Activated naive CD8-positive, alpha-beta T cell treated with anti-CD3 and anti-CD28 coated beads, Interleukin-2, amount 50 U/mL, for 24 hours (primary cell): ENCODE results near the gene ACTRT3.
A peak's percentile ranks its signal among the peaks of the same experiment; 100 is the strongest.

Source experiments
- ATAC-seq: fragments of 150-1000 bp; cut with Tn5 transposase; one replicate; pipeline ENCODE4 v1.10.0; 2021
- DNase-seq: peaks from one replicate; pipeline ENCODE4 v3.0.0; 2021
- H3K27ac Mint-ChIP-seq: one replicate; pipeline ENCODE4 v1.8.0; 2021; ENCODE audit warnings: mild to moderate bottlenecking, mixed read lengths
- H3K27me3 Mint-ChIP-seq: one replicate; pipeline ENCODE4 v1.8.0; 2021; ENCODE audit warnings: mixed read lengths
- H3K36me3 Mint-ChIP-seq: one replicate; pipeline ENCODE4 v1.8.0; 2021; ENCODE audit warnings: low read depth, mixed read lengths
- H3K4me1 Mint-ChIP-seq: one replicate; pipeline ENCODE4 v1.8.0; 2021; ENCODE audit warnings: mixed read lengths
- H3K4me3 Mint-ChIP-seq: one replicate; pipeline ENCODE4 v1.8.0; 2021; ENCODE audit warnings: mild to moderate bottlenecking, moderate library complexity, mixed read lengths
- H3K9me3 Mint-ChIP-seq: one replicate; pipeline ENCODE4 v1.8.0; 2021; ENCODE audit warnings: mixed read lengths

The ACTRT3 gene

DNA sequence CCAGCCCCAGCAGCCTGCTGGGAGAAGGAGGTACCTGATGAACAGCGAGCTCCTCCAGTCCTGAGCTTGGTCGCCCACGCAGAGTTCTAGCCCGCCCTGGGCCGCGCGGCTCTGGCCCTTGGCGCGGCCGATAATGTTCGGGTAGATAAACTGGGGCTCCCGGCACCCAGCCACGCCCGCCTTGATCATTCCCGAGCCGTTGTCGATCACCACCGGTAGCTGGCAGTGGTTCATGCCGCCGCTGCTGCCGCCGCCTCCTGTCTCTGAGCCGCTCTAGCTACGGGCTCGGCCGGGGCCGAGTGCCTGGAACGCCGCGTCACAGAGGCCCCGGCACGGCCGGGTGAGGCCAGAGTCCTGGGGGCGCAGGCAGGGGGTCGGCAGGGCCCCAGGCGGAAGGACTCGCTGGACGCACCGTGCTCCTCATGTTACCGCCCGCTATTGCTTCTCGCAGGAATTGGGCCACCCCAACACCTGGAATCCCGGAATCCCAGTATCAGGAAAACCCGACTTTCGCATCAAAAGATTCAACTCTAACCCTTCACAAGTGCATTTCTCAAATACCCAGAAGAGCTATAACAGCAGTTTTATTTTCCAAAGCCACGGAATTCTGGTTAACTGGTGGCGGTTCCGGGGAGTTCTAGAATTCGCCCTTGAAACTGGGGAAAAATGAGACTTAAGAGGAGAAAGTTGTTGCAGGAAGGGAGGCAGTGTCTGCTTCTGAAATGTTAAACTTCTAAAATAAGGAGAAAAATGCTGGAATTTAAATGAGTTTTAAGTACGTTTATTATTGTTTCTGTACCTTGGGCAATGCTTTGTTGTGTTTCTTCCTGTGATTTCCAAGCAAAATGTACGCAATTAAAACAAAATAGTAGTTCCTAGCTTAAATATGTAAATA, at the start of gene ACTRT3:
ACTRT3 (minus strand) TSS at position 275 of the 895 bp plus-strand sequence; CDS start at position 234, 41 bp downstream.
- peaks cover 4% of the 10 kb centered on the region for H3K9me3 Mint-ChIP-seq
- H3K36me3 Mint-ChIP-seq = peaks cover 20% of the 10 kb centered on the region
- peak; percentile 70 for DNase-seq
- ATAC-seq = peak; percentile 24
- H3K4me3 Mint-ChIP-seq = peak within 1 kb of the TSS; percentile 89
- peaks cover 39% of the 10 kb centered on the region for H3K4me1 Mint-ChIP-seq
- H3K27ac Mint-ChIP-seq = peak within 1 kb of the TSS; percentile 82
- H3K27me3 Mint-ChIP-seq = peaks cover 8% of the 10 kb centered on the region

DNA sequence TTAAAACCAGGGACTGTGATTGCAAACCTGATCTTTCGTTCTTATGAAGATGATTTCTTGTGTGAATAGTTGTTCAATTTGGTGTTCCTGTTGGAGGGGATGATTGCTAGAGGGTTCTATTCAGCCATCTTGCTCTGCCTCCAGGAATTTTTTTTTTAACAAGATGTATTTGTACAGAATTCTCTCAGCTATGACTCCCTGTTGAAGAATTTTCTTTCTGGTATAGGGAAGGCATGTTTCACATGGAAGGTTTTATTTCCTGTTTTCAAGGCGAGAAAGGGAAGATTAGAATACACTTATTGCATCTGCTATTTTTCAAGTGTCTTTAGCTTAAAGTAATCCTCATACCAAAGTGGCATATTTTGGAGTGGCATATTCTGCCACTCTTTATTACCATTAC, 49.0 kb upstream of the ACTRT3 start:
- Mint-ChIP-seq H3K9me3 (peaks cover 22% of the 10 kb centered on the region), H3K27ac (no peak overlapping the region), H3K4me3 (no peak overlapping the region), H3K36me3 (no peaks in the 10 kb centered on the region), H3K4me1 (peaks cover 13% of the 10 kb centered on the region), H3K27me3 (peaks cover 8% of the 10 kb centered on the region)
- ATAC-seq = no peak
- DNase-seq = no peak

DNA sequence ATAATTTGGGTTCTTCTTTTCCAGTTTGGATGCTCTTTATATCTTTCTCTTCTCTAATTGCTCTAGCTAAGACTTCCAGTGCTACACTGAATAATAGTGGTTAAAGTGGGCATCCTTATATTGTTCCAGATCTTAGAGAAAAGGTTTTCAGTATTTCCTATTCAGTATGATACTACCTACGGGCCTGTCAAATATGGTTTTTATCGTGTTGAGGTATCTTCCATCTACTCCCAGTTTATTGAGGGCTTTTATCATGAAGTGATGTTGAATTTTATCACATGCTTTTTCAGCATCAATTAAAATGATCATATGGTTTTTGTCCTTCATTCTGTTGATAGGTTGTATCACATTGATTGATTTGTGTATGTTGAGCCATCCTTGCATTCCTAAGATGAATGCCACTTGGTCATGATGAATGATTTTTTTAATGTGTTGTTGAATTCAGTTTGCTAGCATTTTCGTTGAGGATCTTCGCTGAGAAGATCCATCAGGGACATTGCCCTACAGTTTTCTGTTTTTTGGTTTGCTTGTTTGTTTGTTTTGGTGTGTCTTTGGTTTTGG, 46.3 kb upstream of the ACTRT3 start:
- H3K36me3 Mint-ChIP-seq = no peaks in the 10 kb centered on the region
- peaks cover 28% of the 10 kb centered on the region for H3K4me1 Mint-ChIP-seq
- H3K27ac Mint-ChIP-seq = no peak overlapping the region
- H3K4me3 Mint-ChIP-seq = no peak overlapping the region
- no peak for DNase-seq
- no peak for ATAC-seq
- peaks cover 8% of the 10 kb centered on the region for H3K27me3 Mint-ChIP-seq
- peaks cover 22% of the 10 kb centered on the region for H3K9me3 Mint-ChIP-seq

DNA sequence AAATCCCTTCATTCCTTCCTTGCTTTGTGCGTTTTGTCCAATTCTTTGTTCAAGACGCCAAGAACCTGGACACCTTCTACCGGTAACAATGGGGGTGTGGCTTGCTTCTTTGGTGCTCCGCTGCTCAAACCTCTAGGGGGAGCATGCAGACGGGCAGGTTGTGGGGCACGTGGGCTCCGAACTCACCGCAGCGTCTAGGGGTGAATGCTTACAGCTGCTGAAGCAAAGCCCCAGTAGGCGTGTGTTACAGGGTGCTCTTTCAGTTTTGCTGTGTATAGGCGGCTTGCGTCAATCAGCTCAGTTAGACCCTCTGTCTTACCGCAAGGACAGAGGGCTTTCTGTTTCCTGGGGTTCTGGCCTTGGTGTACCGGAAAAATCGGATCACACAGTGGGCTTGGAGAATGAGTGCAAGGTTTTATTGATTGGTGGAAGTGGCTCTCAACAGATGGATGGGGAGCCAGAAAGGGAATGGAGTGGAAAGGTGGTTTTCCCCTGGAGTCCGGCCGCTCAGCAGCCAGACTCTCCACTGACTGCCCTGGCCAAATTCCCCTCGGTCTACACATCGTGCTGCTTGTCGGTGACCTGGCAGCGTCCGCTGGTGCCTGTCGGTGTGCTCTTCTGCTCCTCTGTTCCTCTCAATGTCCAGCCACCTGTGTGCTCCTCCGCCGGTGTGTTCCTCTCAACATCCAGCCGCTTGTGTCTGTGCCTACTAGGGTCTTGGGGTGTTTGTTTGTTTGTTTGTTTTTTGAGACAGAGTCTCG, 44.6 kb upstream of the ACTRT3 start:
- Mint-ChIP-seq H3K9me3 (peaks cover 22% of the 10 kb centered on the region), H3K4me1 (peaks cover 28% of the 10 kb centered on the region), H3K4me3 (peak overlapping the region; percentile 85), H3K36me3 (no peaks in the 10 kb centered on the region), H3K27me3 (peaks cover 8% of the 10 kb centered on the region), H3K27ac (peak overlapping the region; percentile 88)
- ATAC-seq (peak; percentile 90), DNase-seq (peak; percentile 74)

DNA sequence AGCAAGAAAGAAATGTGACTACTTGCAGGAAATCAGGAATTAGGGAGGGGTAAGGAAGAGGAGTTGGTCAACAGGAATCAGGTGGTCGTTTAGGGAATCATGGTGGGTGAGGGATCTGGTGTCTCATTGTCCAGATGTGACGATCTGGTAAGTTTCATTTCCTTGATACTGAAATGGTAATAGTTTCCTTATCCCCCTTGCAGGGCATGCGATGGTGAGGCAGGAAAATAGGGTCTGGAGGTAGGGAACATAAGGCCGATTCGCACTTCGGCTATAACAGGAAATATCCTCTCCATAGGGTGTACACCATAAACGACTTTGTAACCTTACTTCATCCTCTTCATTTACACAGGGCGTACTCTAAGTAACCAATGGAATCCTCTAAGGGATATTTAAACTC, 43.9 kb upstream of the ACTRT3 start:
- DNase-seq = no peak
- Mint-ChIP-seq H3K4me1 (peaks cover 28% of the 10 kb centered on the region), H3K36me3 (peaks cover under 1% of the 10 kb centered on the region), H3K27ac (peak overlapping the region; percentile 88), H3K9me3 (peaks cover 22% of the 10 kb centered on the region), H3K27me3 (peaks cover 8% of the 10 kb centered on the region), H3K4me3 (peak overlapping the region; percentile 85)
- no peak for ATAC-seq

DNA sequence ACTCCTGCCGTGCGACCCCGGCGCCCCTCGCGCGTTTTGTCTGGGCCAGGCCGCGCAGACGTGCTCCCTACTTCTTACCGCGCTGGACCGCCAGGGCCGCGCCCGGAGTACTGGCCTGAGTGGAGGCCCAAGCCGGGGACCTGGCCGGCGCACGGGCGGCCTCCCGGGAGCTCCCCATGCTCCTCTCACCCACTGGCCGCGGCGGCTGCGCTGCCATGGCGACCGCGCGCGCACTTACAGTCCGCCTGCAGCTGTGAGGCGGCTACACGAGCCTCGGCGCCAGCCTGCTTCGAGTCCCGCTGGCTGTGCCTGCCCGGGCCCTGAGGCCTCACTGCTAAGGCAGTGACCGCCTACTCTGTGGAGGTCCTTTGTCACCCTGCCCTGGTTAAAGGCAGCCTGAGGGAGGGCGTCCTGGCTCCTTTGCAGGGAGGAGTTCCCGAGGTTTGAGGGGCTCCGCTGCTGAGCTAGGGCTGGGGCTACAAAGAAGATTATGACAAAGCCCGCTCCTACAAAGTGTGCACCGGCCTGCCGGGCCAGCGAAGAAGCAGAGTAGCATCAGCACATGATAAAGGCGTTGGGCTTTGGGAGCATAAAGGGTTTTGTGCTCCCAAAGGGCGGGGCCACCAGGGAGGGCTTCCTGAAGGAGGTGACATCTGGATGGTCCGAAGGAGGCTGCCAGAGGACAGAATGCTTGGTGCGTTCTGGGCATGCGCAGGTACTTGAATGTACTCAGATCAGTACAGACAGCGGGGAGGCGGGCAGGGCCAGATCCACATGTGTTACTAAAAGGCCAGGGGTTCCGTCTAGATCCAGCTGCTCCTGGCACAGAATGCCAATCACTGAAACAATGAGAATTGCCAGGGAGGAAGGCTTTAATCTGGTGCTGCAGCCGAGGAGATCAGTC, 43.2 kb upstream of the ACTRT3 start, which contains the start of the genes LRRC34 and LRRIQ4:
LRRC34 (minus strand) TSS at position 573 of the 904 bp plus-strand sequence; CDS start at position 217, 356 bp downstream.
LRRIQ4 (plus strand) TSS at position 539 of the 904 bp plus-strand sequence. CDS start 9,052 bp downstream, outside the sequence.
- DNase-seq = peak; percentile 80
- Mint-ChIP-seq H3K27ac (peak within 1 kb of the TSS; percentile 88), H3K4me1 (peaks cover 28% of the 10 kb centered on the region), H3K27me3 (peaks cover 8% of the 10 kb centered on the region), H3K4me3 (peak within 1 kb of the TSS; percentile 85), H3K9me3 (peaks cover 22% of the 10 kb centered on the region), H3K36me3 (peaks cover 2% of the 10 kb centered on the region)
- ATAC-seq = peak; percentile 75

DNA sequence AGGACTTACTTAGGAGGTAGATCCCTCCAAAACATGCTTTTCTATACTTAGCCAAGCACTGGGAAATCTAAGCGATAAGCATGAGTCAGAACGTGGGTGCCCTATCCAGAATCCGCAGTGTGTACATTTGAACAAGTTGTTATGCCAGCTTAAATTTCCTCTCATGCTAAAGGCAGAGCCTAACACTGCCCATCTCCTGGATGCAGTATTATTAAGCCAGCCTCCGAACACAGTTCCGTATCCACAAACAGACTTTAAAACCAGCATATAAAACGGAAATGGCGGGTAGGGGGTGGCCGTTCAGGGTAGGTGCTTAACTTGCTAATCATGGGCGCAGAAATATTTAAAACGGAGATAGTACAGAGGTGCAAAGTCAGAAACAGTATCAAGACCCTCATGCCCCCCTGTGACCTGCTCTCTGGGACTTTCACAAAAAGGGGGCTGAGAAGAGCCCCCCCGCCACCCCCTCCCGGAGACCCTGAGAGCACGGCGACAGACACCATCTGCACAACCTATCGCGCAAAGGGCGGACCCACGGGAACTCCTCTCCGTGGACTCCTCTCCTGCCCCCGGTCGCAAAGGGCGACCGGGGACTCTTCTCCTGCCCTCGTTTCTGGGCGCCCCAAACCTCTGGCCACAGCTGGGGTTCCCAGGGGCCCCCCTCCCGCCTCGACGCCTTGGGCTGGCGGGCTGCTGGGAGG, 42.4 kb upstream of the ACTRT3 start:
- H3K4me1 Mint-ChIP-seq = peaks cover 28% of the 10 kb centered on the region
- DNase-seq (no peak), ATAC-seq (peak; percentile 0)
- peaks cover 8% of the 10 kb centered on the region for H3K27me3 Mint-ChIP-seq
- peaks cover 22% of the 10 kb centered on the region for H3K9me3 Mint-ChIP-seq
- peak overlapping the region; percentile 67 for H3K27ac Mint-ChIP-seq
- peak overlapping the region; percentile 85 for H3K4me3 Mint-ChIP-seq
- peaks cover 2% of the 10 kb centered on the region for H3K36me3 Mint-ChIP-seq

DNA sequence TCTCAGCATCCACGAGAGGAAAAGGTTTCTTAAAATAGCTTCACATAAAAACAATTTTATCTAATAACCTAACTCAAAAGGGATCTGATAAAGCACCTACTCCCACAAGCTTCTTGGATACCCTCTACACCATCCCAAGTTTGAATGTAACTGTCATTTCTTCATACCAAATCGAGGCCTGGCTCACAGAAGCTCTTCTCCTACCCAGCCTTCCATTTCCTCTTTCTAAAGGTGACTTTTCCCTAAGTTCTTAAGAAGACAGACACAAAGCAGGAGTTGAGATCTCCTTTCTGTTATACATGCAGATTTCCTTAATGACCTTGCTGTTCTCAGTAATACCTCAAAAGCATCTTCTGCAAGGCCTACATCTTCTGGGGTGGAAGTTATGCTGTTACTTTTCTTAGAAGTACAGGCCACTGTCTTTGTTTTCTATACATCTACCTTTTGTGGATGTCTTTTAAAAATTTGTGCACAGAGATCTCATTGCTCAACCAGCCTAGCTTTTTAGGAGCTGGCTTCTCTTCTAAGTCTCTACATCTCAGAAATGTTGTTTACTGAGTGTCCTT, 40.0 kb upstream of the ACTRT3 start:
- no peak overlapping the region for H3K27ac Mint-ChIP-seq
- no peak for ATAC-seq
- H3K4me1 Mint-ChIP-seq = peaks cover 25% of the 10 kb centered on the region
- peaks cover 2% of the 10 kb centered on the region for H3K36me3 Mint-ChIP-seq
- H3K9me3 Mint-ChIP-seq = peaks cover under 1% of the 10 kb centered on the region
- DNase-seq = no peak
- peaks cover 8% of the 10 kb centered on the region for H3K27me3 Mint-ChIP-seq
- H3K4me3 Mint-ChIP-seq = no peak overlapping the region

DNA sequence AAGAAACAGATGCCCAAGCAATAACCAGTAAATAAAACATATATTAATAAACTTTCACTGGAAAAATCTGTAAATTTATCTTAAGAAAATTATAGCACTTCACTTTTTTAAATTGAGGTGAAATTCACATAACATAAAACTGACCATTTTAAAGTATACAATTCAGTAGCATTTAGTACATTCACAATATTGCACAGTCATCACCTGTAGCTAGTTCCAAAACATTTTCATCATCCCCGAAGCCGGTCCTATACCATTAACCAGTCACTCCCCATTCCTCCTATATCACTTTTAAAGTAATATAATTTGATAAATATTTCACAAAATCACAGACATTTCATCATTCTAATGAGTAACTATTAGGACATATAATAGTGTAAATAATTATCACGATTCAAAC, 35.3 kb upstream of the ACTRT3 start:
- H3K4me1 Mint-ChIP-seq = no peaks in the 10 kb centered on the region
- no peaks in the 10 kb centered on the region for H3K27me3 Mint-ChIP-seq
- no peak overlapping the region for H3K27ac Mint-ChIP-seq
- DNase-seq = no peak
- no peaks in the 10 kb centered on the region for H3K9me3 Mint-ChIP-seq
- peaks cover 2% of the 10 kb centered on the region for H3K36me3 Mint-ChIP-seq
- no peak overlapping the region for H3K4me3 Mint-ChIP-seq
- no peak for ATAC-seq

DNA sequence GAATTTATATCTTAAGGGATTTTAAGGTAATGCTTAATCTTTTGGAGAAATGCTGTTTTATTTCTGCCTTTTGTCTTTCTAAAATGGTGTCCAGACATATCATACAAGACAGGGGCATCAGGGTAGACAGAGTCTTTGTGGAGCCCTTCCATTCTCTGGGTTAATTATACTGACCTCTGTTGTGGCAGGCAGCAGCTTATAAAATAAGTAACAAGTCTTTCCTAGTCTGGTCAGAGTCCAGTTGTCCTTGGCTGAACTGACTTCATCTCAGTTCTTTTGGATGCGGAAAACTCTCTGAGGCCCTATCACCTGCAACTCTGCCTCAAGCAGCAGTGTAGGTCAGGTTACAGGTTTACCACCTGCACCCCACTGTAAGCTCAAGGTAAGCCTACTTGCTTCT, 23.0 kb upstream of the ACTRT3 start:
- H3K27ac Mint-ChIP-seq = no peak overlapping the region
- H3K4me3 Mint-ChIP-seq = no peak overlapping the region
- H3K4me1 Mint-ChIP-seq = peaks cover 4% of the 10 kb centered on the region
- no peak for DNase-seq
- H3K9me3 Mint-ChIP-seq = no peaks in the 10 kb centered on the region
- peaks cover 29% of the 10 kb centered on the region for H3K36me3 Mint-ChIP-seq
- no peak for ATAC-seq
- no peaks in the 10 kb centered on the region for H3K27me3 Mint-ChIP-seq

DNA sequence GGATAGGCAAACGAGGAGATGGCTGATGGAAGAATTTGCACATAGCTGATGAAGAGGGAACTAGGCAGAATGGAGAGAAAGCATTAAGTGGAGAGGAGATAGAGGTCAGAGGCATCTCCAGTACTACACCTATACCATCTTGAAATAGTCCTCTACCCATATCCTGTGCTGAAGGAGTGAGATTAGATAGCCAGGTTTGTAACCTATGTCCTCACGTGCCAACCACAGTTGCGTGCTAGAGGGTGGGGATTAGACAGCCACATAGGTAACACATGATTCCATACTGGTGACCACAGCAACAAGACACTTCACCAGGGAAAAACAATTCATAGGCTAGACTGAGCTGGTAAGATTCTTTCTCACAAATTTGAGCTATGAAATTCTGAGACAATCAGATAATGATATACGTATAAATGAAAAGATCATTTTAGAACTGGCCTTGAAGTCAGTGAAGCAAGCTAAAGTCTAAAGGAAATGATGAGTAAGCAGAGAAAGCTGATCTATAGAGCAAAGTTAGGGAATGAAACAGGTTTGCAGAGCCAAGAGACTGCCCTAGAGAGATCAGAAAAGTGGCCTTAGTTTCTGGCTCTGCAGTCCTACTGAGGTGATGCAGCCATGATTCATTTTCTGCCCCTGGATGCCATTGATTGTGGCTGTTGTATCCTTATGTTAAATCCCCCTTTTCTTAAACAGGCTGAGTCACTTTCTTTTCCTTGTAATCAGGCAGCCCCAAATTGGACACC, 21.5 kb upstream of the ACTRT3 start:
- Mint-ChIP-seq H3K27me3 (no peaks in the 10 kb centered on the region), H3K9me3 (no peaks in the 10 kb centered on the region), H3K4me1 (peaks cover 4% of the 10 kb centered on the region), H3K27ac (no peak overlapping the region), H3K4me3 (no peak overlapping the region), H3K36me3 (peaks cover 40% of the 10 kb centered on the region)
- no peak for ATAC-seq
- no peak for DNase-seq

DNA sequence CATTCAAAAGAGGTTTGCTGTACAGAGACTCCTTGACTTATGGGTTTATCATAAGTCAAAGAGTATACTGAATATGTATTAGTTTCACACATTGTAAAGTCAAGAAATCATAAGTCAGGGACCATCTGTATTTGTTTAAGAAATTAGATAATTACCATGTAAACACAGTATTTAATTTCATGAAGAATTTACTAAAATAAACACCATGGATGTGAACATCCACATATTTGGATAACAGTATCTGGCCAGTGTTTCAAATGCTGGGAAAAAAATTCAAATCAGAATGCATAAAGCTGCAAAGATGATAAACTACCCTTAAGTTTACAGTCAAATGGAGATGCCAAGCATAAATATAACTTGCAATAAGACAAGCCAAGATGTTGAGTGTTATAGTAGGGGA, 20.9 kb upstream of the ACTRT3 start:
- Mint-ChIP-seq H3K9me3 (no peaks in the 10 kb centered on the region), H3K27me3 (no peaks in the 10 kb centered on the region), H3K27ac (no peak overlapping the region), H3K36me3 (peaks cover 46% of the 10 kb centered on the region), H3K4me3 (no peak overlapping the region), H3K4me1 (peaks cover 4% of the 10 kb centered on the region)
- DNase-seq (no peak), ATAC-seq (no peak)
